Measurements from ENCODE around the gene PTPRK. TPM values are rescaled to one million over a fixed set of nuclear protein-coding genes. Genes with fewer than 3 reads are reported as not detected.

The PTPRK gene
- total and polyA plus RNA-seq, 10 of the 15 experiments (the other 5 are each of a cell fraction or from before 2014, with no cell fraction given), result 0.23 to 1.9 (median 0.55) TPM

GRCh38 chr6:128036808-128037570, 483.4 kb downstream of the PTPRK start (continued):
- TF ChIP-seq, protein P1, sequence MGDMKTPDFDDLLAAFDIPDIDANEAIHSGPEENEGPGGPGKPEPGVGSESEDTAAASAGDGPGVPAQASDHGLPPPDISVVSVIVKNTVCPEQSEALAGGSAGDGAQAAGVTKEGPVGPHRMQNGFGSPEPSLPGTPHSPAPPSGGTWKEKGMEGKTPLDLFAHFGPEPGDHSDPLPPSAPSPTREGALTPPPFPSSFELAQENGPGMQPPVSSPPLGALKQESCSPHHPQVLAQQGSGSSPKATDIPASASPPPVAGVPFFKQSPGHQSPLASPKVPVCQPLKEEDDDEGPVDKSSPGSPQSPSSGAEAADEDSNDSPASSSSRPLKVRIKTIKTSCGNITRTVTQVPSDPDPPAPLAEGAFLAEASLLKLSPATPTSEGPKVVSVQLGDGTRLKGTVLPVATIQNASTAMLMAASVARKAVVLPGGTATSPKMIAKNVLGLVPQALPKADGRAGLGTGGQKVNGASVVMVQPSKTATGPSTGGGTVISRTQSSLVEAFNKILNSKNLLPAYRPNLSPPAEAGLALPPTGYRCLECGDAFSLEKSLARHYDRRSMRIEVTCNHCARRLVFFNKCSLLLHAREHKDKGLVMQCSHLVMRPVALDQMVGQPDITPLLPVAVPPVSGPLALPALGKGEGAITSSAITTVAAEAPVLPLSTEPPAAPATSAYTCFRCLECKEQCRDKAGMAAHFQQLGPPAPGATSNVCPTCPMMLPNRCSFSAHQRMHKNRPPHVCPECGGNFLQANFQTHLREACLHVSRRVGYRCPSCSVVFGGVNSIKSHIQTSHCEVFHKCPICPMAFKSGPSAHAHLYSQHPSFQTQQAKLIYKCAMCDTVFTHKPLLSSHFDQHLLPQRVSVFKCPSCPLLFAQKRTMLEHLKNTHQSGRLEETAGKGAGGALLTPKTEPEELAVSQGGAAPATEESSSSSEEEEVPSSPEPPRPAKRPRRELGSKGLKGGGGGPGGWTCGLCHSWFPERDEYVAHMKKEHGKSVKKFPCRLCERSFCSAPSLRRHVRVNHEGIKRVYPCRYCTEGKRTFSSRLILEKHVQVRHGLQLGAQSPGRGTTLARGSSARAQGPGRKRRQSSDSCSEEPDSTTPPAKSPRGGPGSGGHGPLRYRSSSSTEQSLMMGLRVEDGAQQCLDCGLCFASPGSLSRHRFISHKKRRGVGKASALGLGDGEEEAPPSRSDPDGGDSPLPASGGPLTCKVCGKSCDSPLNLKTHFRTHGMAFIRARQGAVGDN (IDR thresholded peaks at IDR 0.05), result no peak
- TF ChIP-seq NBN (IDR thresholded peaks at IDR 0.05), result no peak
- TF ChIP-seq, protein P2, sequence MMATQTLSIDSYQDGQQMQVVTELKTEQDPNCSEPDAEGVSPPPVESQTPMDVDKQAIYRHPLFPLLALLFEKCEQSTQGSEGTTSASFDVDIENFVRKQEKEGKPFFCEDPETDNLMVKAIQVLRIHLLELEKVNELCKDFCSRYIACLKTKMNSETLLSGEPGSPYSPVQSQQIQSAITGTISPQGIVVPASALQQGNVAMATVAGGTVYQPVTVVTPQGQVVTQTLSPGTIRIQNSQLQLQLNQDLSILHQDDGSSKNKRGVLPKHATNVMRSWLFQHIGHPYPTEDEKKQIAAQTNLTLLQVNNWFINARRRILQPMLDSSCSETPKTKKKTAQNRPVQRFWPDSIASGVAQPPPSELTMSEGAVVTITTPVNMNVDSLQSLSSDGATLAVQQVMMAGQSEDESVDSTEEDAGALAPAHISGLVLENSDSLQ (IDR thresholded peaks at IDR 0.05), result no peak

DNA sequence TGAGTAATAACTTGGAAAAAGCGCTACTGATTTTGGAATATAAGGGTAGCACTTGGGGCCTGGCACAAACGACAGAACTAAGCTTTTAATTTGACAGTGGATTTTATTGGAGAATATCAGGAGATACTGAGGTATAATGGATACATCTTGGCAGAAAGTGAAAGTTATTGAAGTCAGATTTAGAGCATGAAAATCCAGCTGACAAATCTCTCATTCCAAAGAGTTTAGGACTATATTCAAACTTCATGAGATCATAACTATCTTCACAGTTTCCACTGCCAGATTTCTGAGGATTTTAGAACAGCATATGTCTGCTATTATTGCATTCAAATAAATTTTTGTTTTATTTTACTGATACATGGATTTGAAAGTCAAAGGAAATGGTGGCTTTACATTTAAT, 487.2 kb downstream of the PTPRK start:
- TF ChIP-seq BRCA1 (IDR thresholded peaks at IDR 0.05; ENCODE audit: low read depth, low read length) (no peak), SMARCA5 (IDR thresholded peaks at IDR 0.05) (no peak), ZNF207 (IDR thresholded peaks at IDR 0.05; ENCODE audit: borderline replicate concordance) (no peak)
- RAD21 ChIA-PET (ENCODE audit: unreplicated experiment), result no interaction called here
- no peak overlapping the region for H3K27ac ChIP-seq (ENCODE audit: control insufficient read depth, insufficient read depth)
- no peaks in the 10 kb centered on the region for H3K36me3 ChIP-seq (ENCODE audit: control insufficient read depth in 2 of 2, insufficient read depth in 2 of 2, low read length in 1 of 2)
- 31% methylated on average over 2 of the region's 2 CpGs for WGBS (ENCODE audit: insufficient coverage, insufficient replicate concordance, low lambda C conversion rate, missing lambda C conversion rate)
- BruUV-seq (replicated peaks), result no TSS peak
- in situ Hi-C loops (cut with MboI), result no loop called here
- SMC1A ChIA-PET (ENCODE audit: uncharacterized antibody, unreplicated experiment), result interaction anchor here (1.1 to 1.2 kb wide), 3 partner anchors 8 to 21 kb away, joined by 3 read pairs; no protein-coding TSS in a partner anchor
- FAIRE-seq (no peak), ATAC-seq (no peak), DNase-seq (ENCODE audit: low read depth, low spot score) (no peak)
- no peak overlapping the region for H3K4me3 ChIP-seq
- no peak overlapping the region for H3K9ac ChIP-seq (ENCODE audit: control insufficient read depth, insufficient read depth, low read length)
- intact Hi-C loops (cut with micrococcal nuclease; ENCODE audit: unreplicated experiment), result no loop called here
- no peaks in the 10 kb centered on the region for H3K9me3 ChIP-seq (replicated peaks; ENCODE audit: control insufficient read depth, insufficient read depth, low read length)
- no peaks in the 10 kb centered on the region for H3K4me1 ChIP-seq (ENCODE audit: control insufficient read depth, insufficient read depth, low read length)
- POLR2A ChIA-PET, result no interaction called here
- no peak overlapping the region for H2AFZ ChIP-seq (ENCODE audit: control insufficient read depth, low read depth, low read length)
- no peaks in the 10 kb centered on the region for H4K20me1 ChIP-seq (ENCODE audit: control insufficient read depth, insufficient read depth)
- no peak overlapping the region for H3K4me2 ChIP-seq (ENCODE audit: control insufficient read depth, insufficient read depth)
- H3K27me3 ChIP-seq (replicated peaks in 1 of 2; ENCODE audit: control insufficient read depth in 2 of 2, insufficient read depth in 2 of 2, low read length in 1 of 2), result no peaks in the 10 kb centered on the region
- no peaks in the 10 kb centered on the region for H3K79me2 ChIP-seq (ENCODE audit: control insufficient read depth, insufficient read depth, low read length)
- CTCF ChIA-PET, result interaction anchor here (1.0 kb wide), 1 partner anchor 178 kb away, joined by 3 read pairs; no protein-coding TSS in a partner anchor

Data from GM12878 (cell line).